ENCODE measurements around the gene DGCR6L. TPM values are rescaled to one million over a fixed set of nuclear protein-coding genes. Genes with fewer than 3 reads are reported as not detected.
A peak's percentile ranks its signal among the peaks of the same experiment; 100 is the strongest.

Gene DGCR6L
- total and polyA plus RNA-seq, 3 experiments from 2014 or later, result 46.8 to 150 (median 48.4) TPM

- Mint-ChIP-seq H3K36me3 (no peaks in the 10 kb centered on the region), H3K9me3 (no peaks in the 10 kb centered on the region)
- H3K9me3 ChIP-seq (ENCODE audit: low read length), result no peaks in the 10 kb centered on the region
Observed at GRCh38 chr22:20295262-20296064, 24.4 kb downstream of the DGCR6L start.

GRCh38 chr22:20292673-20293232 lies 27.1 kb downstream of the DGCR6L start:
- POLR2A ChIA-PET, result no interaction called here
- Mint-ChIP-seq H3K4me1 (peaks cover 0 to 4% (median 0%) of the 10 kb centered on the region in 3 donors), H3K4me3 (no peak overlapping the region), H3K27ac (no peak overlapping the region), H3K9me3 (no peaks in the 10 kb centered on the region), H3K27me3 (no peaks in the 10 kb centered on the region), H3K36me3 (no peaks in the 10 kb centered on the region)
- CTCF ChIA-PET, result interaction anchor here (0.8 to 1.4 kb wide), 3 partner anchors 27 to 277 kb away, joined by 3 read pairs; partner anchors contain the start of gene DGCR6L
- Histone ChIP-seq H3K4me3 (ENCODE audit: low read length) (no peak overlapping the region), H3K36me3 (ENCODE audit: insufficient read depth, low read length) (no peaks in the 10 kb centered on the region), H3K4me1 (ENCODE audit: insufficient read depth, low read length) (no peaks in the 10 kb centered on the region), H3K27me3 (ENCODE audit: insufficient read depth, low read length, poor library complexity, severe bottlenecking) (peaks cover 7% of the 10 kb centered on the region), H3K9me3 (ENCODE audit: low read length) (no peaks in the 10 kb centered on the region), H3K27ac (ENCODE audit: low read depth, low read length) (no peak overlapping the region)
- DNase-seq, result no peak

More at GRCh38 chr22:20295262-20296064, 24.4 kb downstream of the DGCR6L start:
- peak overlapping the region in 2 of 7 donors; percentile 2 to 8 for H3K4me3 Mint-ChIP-seq
- H3K4me1 ChIP-seq (ENCODE audit: insufficient read depth, low read length), result peaks cover 6% of the 10 kb centered on the region
- H3K27ac Mint-ChIP-seq, result peak overlapping the region in 2 of 8 donors; percentile 54 to 65
- POLR2A ChIA-PET, result interaction anchor here (0.6 kb wide), 1 partner anchor 200 kb away, joined by 3 read pairs; the partner anchor contains the start of gene KLHL22
- H3K36me3 ChIP-seq (ENCODE audit: insufficient read depth, low read length), result no peaks in the 10 kb centered on the region
- H3K27ac ChIP-seq (ENCODE audit: low read depth, low read length), result no peak overlapping the region
- peaks cover 0 to 9% (median 6%) of the 10 kb centered on the region in 3 donors for H3K4me1 Mint-ChIP-seq
- CTCF ChIA-PET, result interaction anchor here (1.8 to 2.5 kb wide), 2 partner anchors 24 to 139 kb away, joined by 5 to 7 read pairs; partner anchors contain the start of gene DGCR6L
- H3K27me3 ChIP-seq (ENCODE audit: insufficient read depth, low read length, poor library complexity, severe bottlenecking), result peaks cover 3% of the 10 kb centered on the region
- no peaks in the 10 kb centered on the region for H3K27me3 Mint-ChIP-seq
- DNase-seq, result no peak
- H3K4me3 ChIP-seq (ENCODE audit: low read length), result no peak overlapping the region

GRCh38 chr22:20292108-20292507 lies 27.8 kb downstream of the DGCR6L start:
- no peaks in the 10 kb centered on the region for H3K36me3 Mint-ChIP-seq
- H3K27me3 ChIP-seq (ENCODE audit: insufficient read depth, low read length, poor library complexity, severe bottlenecking), result peaks cover 7% of the 10 kb centered on the region
- CTCF ChIA-PET, result interaction anchor here (0.8 to 1.2 kb wide), 3 partner anchors 135 to 277 kb away, joined by 3 read pairs; no protein-coding TSS in a partner anchor

GRCh38 chr22:20291604-20292063 lies 28.2 kb downstream of the DGCR6L start:
- ChIA-PET CTCF (interaction anchor here (1.0 to 1.2 kb wide), 3 partner anchors 135 to 278 kb away, joined by 3 read pairs; no protein-coding TSS in a partner anchor), POLR2A (no interaction called here)
- H3K27me3 Mint-ChIP-seq, result no peaks in the 10 kb centered on the region
- Histone ChIP-seq H3K4me1 (ENCODE audit: insufficient read depth, low read length) (no peaks in the 10 kb centered on the region), H3K27ac (ENCODE audit: low read depth, low read length) (no peak overlapping the region), H3K4me3 (ENCODE audit: low read length) (no peak overlapping the region), H3K9me3 (ENCODE audit: low read length) (no peaks in the 10 kb centered on the region), H3K36me3 (ENCODE audit: insufficient read depth, low read length) (no peaks in the 10 kb centered on the region), H3K27me3 (ENCODE audit: insufficient read depth, low read length, poor library complexity, severe bottlenecking) (peaks cover 7% of the 10 kb centered on the region)
- peaks cover 0 to under 1% (median 0%) of the 10 kb centered on the region in 3 donors for H3K4me1 Mint-ChIP-seq
- H3K27ac Mint-ChIP-seq, result no peak overlapping the region
- no peak for DNase-seq
- no peaks in the 10 kb centered on the region for H3K9me3 Mint-ChIP-seq
- H3K36me3 Mint-ChIP-seq, result no peaks in the 10 kb centered on the region
- no peak overlapping the region for H3K4me3 Mint-ChIP-seq

More at GRCh38 chr22:20292108-20292507, 27.8 kb downstream of the DGCR6L start:
- no peak overlapping the region for H3K4me3 ChIP-seq (ENCODE audit: low read length)
- Mint-ChIP-seq H3K4me3 (no peak overlapping the region), H3K27me3 (no peaks in the 10 kb centered on the region), H3K27ac (no peak overlapping the region), H3K9me3 (no peaks in the 10 kb centered on the region), H3K4me1 (peaks cover 0 to 3% (median 0%) of the 10 kb centered on the region in 3 donors)
- H3K36me3 ChIP-seq (ENCODE audit: insufficient read depth, low read length), result no peaks in the 10 kb centered on the region
- POLR2A ChIA-PET, result no interaction called here
- no peaks in the 10 kb centered on the region for H3K9me3 ChIP-seq (ENCODE audit: low read length)
- no peak for DNase-seq
- H3K27ac ChIP-seq (ENCODE audit: low read depth, low read length), result no peak overlapping the region
- no peaks in the 10 kb centered on the region for H3K4me1 ChIP-seq (ENCODE audit: insufficient read depth, low read length)

- no peak for DNase-seq
- ChIA-PET CTCF (interaction anchor here (1.2 kb wide), 1 partner anchor 134 kb away, joined by 3 read pairs; no protein-coding TSS in a partner anchor), POLR2A (no interaction called here)
- no peaks in the 10 kb centered on the region for H3K36me3 ChIP-seq (ENCODE audit: insufficient read depth, low read length)
- no peak overlapping the region for H3K4me3 ChIP-seq (ENCODE audit: low read length)
- H3K27ac ChIP-seq (ENCODE audit: low read depth, low read length), result no peak overlapping the region
- H3K9me3 Mint-ChIP-seq, result no peaks in the 10 kb centered on the region
- H3K27me3 ChIP-seq (ENCODE audit: insufficient read depth, low read length, poor library complexity, severe bottlenecking), result peaks cover 7% of the 10 kb centered on the region
- H3K4me1 ChIP-seq (ENCODE audit: insufficient read depth, low read length), result no peaks in the 10 kb centered on the region
- no peak overlapping the region for H3K4me3 Mint-ChIP-seq
- H3K27ac Mint-ChIP-seq, result no peak overlapping the region
- H3K27me3 Mint-ChIP-seq, result no peaks in the 10 kb centered on the region
- H3K4me1 Mint-ChIP-seq, result no peaks in the 10 kb centered on the region
- no peaks in the 10 kb centered on the region for H3K36me3 Mint-ChIP-seq
- no peaks in the 10 kb centered on the region for H3K9me3 ChIP-seq (ENCODE audit: low read length)
Observed at GRCh38 chr22:20291249-20291586, 28.6 kb downstream of the DGCR6L start.

- H3K27me3 Mint-ChIP-seq, result no peaks in the 10 kb centered on the region
- no peak for DNase-seq
- H3K27ac Mint-ChIP-seq, result peak overlapping the region in 1 of 8 donors; percentile 19
- CTCF ChIA-PET, result interaction anchor here (1.2 kb wide), 1 partner anchor 134 kb away, joined by 3 read pairs; no protein-coding TSS in a partner anchor
- no peaks in the 10 kb centered on the region for H3K4me1 Mint-ChIP-seq
- Histone ChIP-seq H3K27me3 (ENCODE audit: insufficient read depth, low read length, poor library complexity, severe bottlenecking) (peaks cover 7% of the 10 kb centered on the region), H3K9me3 (ENCODE audit: low read length) (no peaks in the 10 kb centered on the region), H3K36me3 (ENCODE audit: insufficient read depth, low read length) (no peaks in the 10 kb centered on the region), H3K27ac (ENCODE audit: low read depth, low read length) (no peak overlapping the region), H3K4me3 (ENCODE audit: low read length) (no peak overlapping the region), H3K4me1 (ENCODE audit: insufficient read depth, low read length) (no peaks in the 10 kb centered on the region)
- H3K9me3 Mint-ChIP-seq, result no peaks in the 10 kb centered on the region
- H3K36me3 Mint-ChIP-seq, result no peaks in the 10 kb centered on the region
- POLR2A ChIA-PET, result no interaction called here
- no peak overlapping the region for H3K4me3 Mint-ChIP-seq
Observed at GRCh38 chr22:20290578-20291248, 29.1 kb downstream of the DGCR6L start.

GRCh38 chr22:20290045-20290392 lies 29.8 kb downstream of the DGCR6L start:
- no peak overlapping the region for H3K27ac Mint-ChIP-seq
- no peaks in the 10 kb centered on the region for H3K36me3 Mint-ChIP-seq
- CTCF ChIA-PET, result no interaction called here

More at GRCh38 chr22:20290045-20290392, 29.8 kb downstream of the DGCR6L start:
- Mint-ChIP-seq H3K4me3 (no peak overlapping the region), H3K27me3 (no peaks in the 10 kb centered on the region), H3K9me3 (no peaks in the 10 kb centered on the region), H3K4me1 (no peaks in the 10 kb centered on the region)
- Histone ChIP-seq H3K27ac (ENCODE audit: low read depth, low read length) (no peak overlapping the region), H3K9me3 (ENCODE audit: low read length) (no peaks in the 10 kb centered on the region), H3K36me3 (ENCODE audit: insufficient read depth, low read length) (no peaks in the 10 kb centered on the region), H3K4me3 (ENCODE audit: low read length) (no peak overlapping the region), H3K4me1 (ENCODE audit: insufficient read depth, low read length) (no peaks in the 10 kb centered on the region), H3K27me3 (ENCODE audit: insufficient read depth, low read length, poor library complexity, severe bottlenecking) (peaks cover 7% of the 10 kb centered on the region)
- POLR2A ChIA-PET, result no interaction called here
- no peak for DNase-seq
